HepG2 (cell line): ENCODE results near the gene HIGD1C. TPM values are rescaled to one million over a fixed set of nuclear protein-coding genes. Genes with fewer than 3 reads are reported as not detected.

Source experiments
- ASH2L ChIP-seq: fragments of 300-600, 200-600 bp; sonication (generic); IDR thresholded peaks from 2 replicates; pipeline ENCODE4 v1.7.0; 2017; ENCODE audit warnings: low read depth, mild to moderate bottlenecking, moderate library complexity, mixed read lengths, low read length; ENCODE audit not compliant: insufficient read length
- BCL6 ChIP-seq: IDR thresholded peaks from 2 replicates; pipeline ENCODE4 v1.6.1; 2016; ENCODE audit warnings: missing genetic modification reagents, missing compliant biosample characterization
- BHLHE40 ChIP-seq: IDR thresholded peaks from 2 replicates; pipeline ENCODE4 v1.6.1; 2011; ENCODE audit warnings: low read length, improper control_type of control experiment
- CHD4 ChIP-seq: fragments of 200-600 bp; sonication (generic); IDR thresholded peaks from 2 replicates; pipeline ENCODE4 v1.7.0; 2017; ENCODE audit warnings: mild to moderate bottlenecking, low read length, borderline replicate concordance
- CREB1 ChIP-seq, 2 experiments: fragments of 450-650 bp in 1 of 2; IDR thresholded peaks; 2 replicates each; pipeline ENCODE4 v1.6.1; 2016 to 2017; ENCODE audit warnings: control low read depth in 1 of 2, mild to moderate bottlenecking in 1 of 2, missing compliant biosample characterization in 1 of 2, missing genetic modification characterization in 1 of 2
- DRAP1 ChIP-seq: IDR thresholded peaks from 2 replicates; pipeline ENCODE4 v1.6.1; 2016; ENCODE audit warnings: missing genetic modification reagents, missing compliant biosample characterization
- FOXA3 ChIP-seq: IDR thresholded peaks from 2 replicates; pipeline ENCODE4 v1.6.1; 2016; ENCODE audit warnings: missing genetic modification reagents, missing compliant biosample characterization
- IKZF5 ChIP-seq: IDR thresholded peaks from 2 replicates; pipeline ENCODE4 v1.6.1; 2018; ENCODE audit warnings: missing genetic modification reagents, mild to moderate bottlenecking, missing compliant biosample characterization
- ISL2 ChIP-seq: sonication (generic); formaldehyde crosslinking; IDR thresholded peaks from 2 replicates; pipeline ENCODE4 v1.5.0; 2020; ENCODE audit warnings: missing genetic modification reagents
- KDM2A ChIP-seq: sonication (generic); formaldehyde crosslinking; IDR thresholded peaks from 2 replicates; pipeline ENCODE4 v1.4.0; 2020; ENCODE audit warnings: low read depth, missing genetic modification reagents, borderline replicate concordance
- PHF5A ChIP-seq: IDR thresholded peaks from one replicate; pipeline ENCODE4 v1.6.1; 2018; ENCODE audit warnings: low read depth, missing genetic modification reagents; ENCODE audit not compliant: unreplicated experiment
- RORA ChIP-seq: sonication (generic); formaldehyde crosslinking; IDR thresholded peaks from 2 replicates; pipeline ENCODE4 v1.5.0; 2020; ENCODE audit warnings: mild to moderate bottlenecking, missing genetic modification reagents, moderate library complexity
- SATB2 ChIP-seq: sonication (generic); formaldehyde crosslinking; IDR thresholded peaks from 2 replicates; pipeline ENCODE4 v1.5.0; 2020; ENCODE audit warnings: missing genetic modification reagents
- SOX13 ChIP-seq, 3 experiments: fragments of 450-650 bp in 1 of 3; sonication (generic) in 1 of 3; formaldehyde crosslinking in 1 of 3; IDR thresholded peaks in 2 of 3; conservative IDR thresholded peaks in 1 of 3; 2 replicates each; pipeline versions ENCODE4 v1.5.0 to v1.6.1; 2016 to 2020; ENCODE audit warnings: antibody characterized with exemption in 1 of 3, mild to moderate bottlenecking in 1 of 3, missing compliant biosample characterization in 1 of 3, missing genetic modification reagents in 1 of 3, moderate library complexity in 1 of 3
- STAG1 ChIP-seq: sonication (generic); formaldehyde crosslinking; IDR thresholded peaks from 2 replicates; pipeline ENCODE4 v1.4.0; 2020; ENCODE audit warnings: missing genetic modification reagents
- ZFY ChIP-seq: sonication (generic); formaldehyde crosslinking; IDR thresholded peaks from 2 replicates; pipeline ENCODE4 v1.4.0; 2020; ENCODE audit warnings: missing genetic modification reagents
- ZMYM4 ChIP-seq: sonication (generic); formaldehyde crosslinking; IDR thresholded peaks from 2 replicates; pipeline ENCODE4 v1.8.1; 2023; ENCODE audit warnings: mild to moderate bottlenecking, missing genetic modification reagents
- polyA plus RNA-seq, 8 experiments: library from polyadenylated mRNA; depleted of rRNA in 3 of 8; stranded (reverse) in 7 of 8; unstranded in 1 of 8; fragments of >200 nt; fragmentation: Illumina TruSeq in 4 of 8; extraction: Trizol in 4 of 8; gene quantifications; 2 replicates each; pipeline versions ENCODE4 v1.2.1 to v1.2.3, GENCODE V29; 2011 to 2016; ENCODE audit warnings: low read depth in 4 of 8, missing spikeins in 1 of 8, mixed read lengths in 1 of 8; ENCODE audit not compliant: insufficient read depth in 1 of 8
- total RNA-seq, 5 experiments: library from RNA; depleted of rRNA; stranded (reverse); fragments of >200 nt; fragmentation: Illumina TruSeq; extraction: Trizol; gene quantifications; 2 replicates each; pipeline ENCODE4 v1.2.3, GENCODE V29; 2016; ENCODE audit warnings: low read depth in 1 of 5
- TF ChIP-seq, protein P1 (sequence below): sonication (generic); formaldehyde crosslinking; IDR thresholded peaks from 2 replicates; pipeline ENCODE4 v1.9.0; 2021; ENCODE audit warnings: missing genetic modification reagents, mild to moderate bottlenecking, borderline replicate concordance
- TF ChIP-seq, protein P2 (sequence below): sonication (generic); formaldehyde crosslinking; IDR thresholded peaks from 2 replicates; pipeline ENCODE4 v1.4.0; 2020; ENCODE audit warnings: missing genetic modification reagents

The HIGD1C gene
- total and polyA plus RNA-seq, 2 of the 13 experiments (the other 11 are each of a cell fraction or from before 2014, with no cell fraction given) = not detected

GRCh38 chr12:50933459-50934124 lies 18.8 kb upstream of the HIGD1C start (continued):
- TF ChIP-seq, protein P1, sequence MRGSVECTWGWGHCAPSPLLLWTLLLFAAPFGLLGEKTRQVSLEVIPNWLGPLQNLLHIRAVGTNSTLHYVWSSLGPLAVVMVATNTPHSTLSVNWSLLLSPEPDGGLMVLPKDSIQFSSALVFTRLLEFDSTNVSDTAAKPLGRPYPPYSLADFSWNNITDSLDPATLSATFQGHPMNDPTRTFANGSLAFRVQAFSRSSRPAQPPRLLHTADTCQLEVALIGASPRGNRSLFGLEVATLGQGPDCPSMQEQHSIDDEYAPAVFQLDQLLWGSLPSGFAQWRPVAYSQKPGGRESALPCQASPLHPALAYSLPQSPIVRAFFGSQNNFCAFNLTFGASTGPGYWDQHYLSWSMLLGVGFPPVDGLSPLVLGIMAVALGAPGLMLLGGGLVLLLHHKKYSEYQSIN (CRISPR knock-in tag) = no peak
- TF ChIP-seq CREB1 (IDR thresholded peaks at IDR 0.05) = no peak
- TF ChIP-seq CREB1 (CRISPR knock-in tag; IDR thresholded peaks at IDR 0.05) = peak; percentile 48; the same call in 1 of the 2 replicates
- no peak for TF ChIP-seq SATB2 (CRISPR knock-in tag)
- TF ChIP-seq, protein P2, sequence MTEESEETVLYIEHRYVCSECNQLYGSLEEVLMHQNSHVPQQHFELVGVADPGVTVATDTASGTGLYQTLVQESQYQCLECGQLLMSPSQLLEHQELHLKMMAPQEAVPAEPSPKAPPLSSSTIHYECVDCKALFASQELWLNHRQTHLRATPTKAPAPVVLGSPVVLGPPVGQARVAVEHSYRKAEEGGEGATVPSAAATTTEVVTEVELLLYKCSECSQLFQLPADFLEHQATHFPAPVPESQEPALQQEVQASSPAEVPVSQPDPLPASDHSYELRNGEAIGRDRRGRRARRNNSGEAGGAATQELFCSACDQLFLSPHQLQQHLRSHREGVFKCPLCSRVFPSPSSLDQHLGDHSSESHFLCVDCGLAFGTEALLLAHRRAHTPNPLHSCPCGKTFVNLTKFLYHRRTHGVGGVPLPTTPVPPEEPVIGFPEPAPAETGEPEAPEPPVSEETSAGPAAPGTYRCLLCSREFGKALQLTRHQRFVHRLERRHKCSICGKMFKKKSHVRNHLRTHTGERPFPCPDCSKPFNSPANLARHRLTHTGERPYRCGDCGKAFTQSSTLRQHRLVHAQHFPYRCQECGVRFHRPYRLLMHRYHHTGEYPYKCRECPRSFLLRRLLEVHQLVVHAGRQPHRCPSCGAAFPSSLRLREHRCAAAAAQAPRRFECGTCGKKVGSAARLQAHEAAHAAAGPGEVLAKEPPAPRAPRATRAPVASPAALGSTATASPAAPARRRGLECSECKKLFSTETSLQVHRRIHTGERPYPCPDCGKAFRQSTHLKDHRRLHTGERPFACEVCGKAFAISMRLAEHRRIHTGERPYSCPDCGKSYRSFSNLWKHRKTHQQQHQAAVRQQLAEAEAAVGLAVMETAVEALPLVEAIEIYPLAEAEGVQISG (CRISPR knock-in tag) = peak; percentile 41; the same call in 1 of the 2 replicates
- peak; percentile 47 for TF ChIP-seq ZMYM4 (CRISPR knock-in tag)
- TF ChIP-seq CHD4 = 0 out of 2 replicates have a peak, but pooled peaks have one; percentile 3
- TF ChIP-seq ISL2 = peak; percentile 17; the same call in 1 of the 2 replicates
- TF ChIP-seq SOX13 (IDR thresholded peaks at IDR 0.05) = no peak
- peak in 1 of 2 experiments; percentile 12; a peak in 1 of 4 replicates for TF ChIP-seq SOX13 (CRISPR knock-in tag; conservative IDR thresholded peaks at IDR 0.05 in 1 of 2, IDR thresholded peaks at IDR 0.05 in 1 of 2)
- peak; percentile 1 for TF ChIP-seq ASH2L
- TF ChIP-seq BCL6 (CRISPR knock-in tag) = 0 out of 2 replicates have a peak, but pooled peaks have one; percentile 15
- TF ChIP-seq FOXA3 = 0 out of 2 replicates have a peak, but pooled peaks have one; percentile 4
- no peak for TF ChIP-seq BHLHE40
- no peak for TF ChIP-seq PHF5A (CRISPR knock-in tag)
- 0 out of 2 replicates have a peak, but pooled peaks have one; percentile 2 for TF ChIP-seq STAG1 (CRISPR knock-in tag)
- TF ChIP-seq RORA = no peak
- 0 out of 2 replicates have a peak, but pooled peaks have one; percentile 25 for TF ChIP-seq KDM2A (CRISPR knock-in tag)
- TF ChIP-seq DRAP1 (CRISPR knock-in tag) = peak; percentile 72
- 0 out of 2 replicates have a peak, but pooled peaks have one; percentile 17 for TF ChIP-seq IKZF5 (CRISPR knock-in tag)
- TF ChIP-seq ZFY (CRISPR knock-in tag) = 0 out of 2 replicates have a peak, but pooled peaks have one; percentile 24
